Natural killer cell (primary cell): ENCODE measurements around the gene RNF133. TPM values are rescaled to one million over a fixed set of nuclear protein-coding genes. Genes with fewer than 3 reads are reported as not detected.

ENCODE experiments used
- ATAC-seq, 3 donors: fragments of 150-1000 bp in 2 of 3; fragments of 200-7000 bp in 1 of 3; cut with Tn5 transposase; 1 replicate in 1 of 3; 2 replicates in 2 of 3; pipeline ENCODE4 v1.10.0; 2021; ENCODE audit warnings: mild to moderate bottlenecking in 2 of 3, moderate library complexity in 2 of 3
- DNase-seq, 2 donors: peaks; one replicate each; pipeline versions ENCODE4 v3.0.0 to v3.0.0-alpha.2; 2013 to 2021; ENCODE audit warnings: mixed read lengths in 1 of 2
- H3K27ac ChIP-seq: one replicate; pipeline ENCODE4 v1.5.1; 2013; ENCODE audit warnings: mild to moderate bottlenecking, low read length
- H3K27me3 ChIP-seq: one replicate; pipeline ENCODE4 v1.6.1; 2013; ENCODE audit warnings: low read length; ENCODE audit not compliant: control insufficient read depth, insufficient read depth
- H3K36me3 ChIP-seq: one replicate; pipeline ENCODE4 v1.6.1; 2013; ENCODE audit warnings: low read length; ENCODE audit not compliant: control insufficient read depth, insufficient read depth
- H3K4me1 ChIP-seq: one replicate; pipeline ENCODE4 v1.6.1; 2013; ENCODE audit warnings: low read length; ENCODE audit not compliant: control insufficient read depth, insufficient read depth
- H3K4me3 ChIP-seq: one replicate; pipeline ENCODE4 v1.5.1; 2013; ENCODE audit warnings: low read length
- H3K9me3 ChIP-seq: one replicate; pipeline ENCODE4 v1.6.1; 2013; ENCODE audit warnings: low read length; ENCODE audit not compliant: control insufficient read depth, insufficient read depth
- H3K27ac Mint-ChIP-seq, 2 donors: one replicate each; pipeline ENCODE4 v1.8.0; 2022; ENCODE audit warnings: mild to moderate bottlenecking in 2 of 2, mixed read lengths in 2 of 2, moderate library complexity in 1 of 2
- H3K27me3 Mint-ChIP-seq, 2 donors: one replicate each; pipeline ENCODE4 v1.8.0; 2022; ENCODE audit warnings: low read depth in 2 of 2, mixed read lengths in 2 of 2
- H3K36me3 Mint-ChIP-seq: one replicate; pipeline ENCODE4 v1.8.0; 2022; ENCODE audit warnings: mixed read lengths
- H3K4me1 Mint-ChIP-seq, 2 donors: one replicate each; pipeline ENCODE4 v1.8.0; 2022; ENCODE audit warnings: mixed read lengths in 2 of 2
- H3K4me3 Mint-ChIP-seq: one replicate; pipeline ENCODE4 v1.8.0; 2022; ENCODE audit warnings: mild to moderate bottlenecking, moderate library complexity, mixed read lengths
- H3K9me3 Mint-ChIP-seq, 2 donors: one replicate each; pipeline ENCODE4 v1.8.0; 2022; ENCODE audit warnings: mixed read lengths in 2 of 2
- CTCF ChIP-seq: fragments of 200-600 bp; IDR thresholded peaks from one replicate; pipeline ENCODE4 v1.8.0; 2022; ENCODE audit warnings: antibody characterized with exemption
- WGBS: methylation state at CpG from one replicate; pipeline ENCODE4 v1.1.7; 2013; ENCODE audit warnings: missing lambda C conversion rate; ENCODE audit not compliant: insufficient coverage; 5-methylcytosine and 5-hydroxymethylcytosine counted together
- intact Hi-C: fragments of 100-400 bp; cut with micrococcal nuclease; formaldehyde crosslinking; loops from one replicate; pipeline ENCODE4 v1.14.2; 2022
- total RNA-seq, 4 donors: library from RNA; stranded (reverse); fragments of 120-200 nt in 1 of 4; gene quantifications; one replicate each; pipeline versions ENCODE4 v1.2.3 to v1.2.4, GENCODE V29; 2013 to 2022

The RNF133 gene
- total RNA-seq, 3 donors from 2014 or later (not counting 1 experiment from before 2014, with no cell fraction given): not detected

- Histone ChIP-seq H3K9me3 (no peaks in the 10 kb centered on the region), H3K4me3 (no peak overlapping the region), H3K27me3 (no peaks in the 10 kb centered on the region), H3K4me1 (no peaks in the 10 kb centered on the region), H3K36me3 (no peaks in the 10 kb centered on the region), H3K27ac (no peak overlapping the region)
- no peak for DNase-seq
- 94% methylated on average over 6 of the region's 6 CpGs for WGBS
- intact Hi-C loops: no loop called here
- Mint-ChIP-seq H3K4me3 (no peak overlapping the region), H3K36me3 (peaks cover 11% of the 10 kb centered on the region), H3K27me3 (no peaks in the 10 kb centered on the region), H3K4me1 (no peaks in the 10 kb centered on the region), H3K27ac (no peak overlapping the region), H3K9me3 (peaks cover 5 to 8% of the 10 kb centered on the region in 2 donors)
- no peak for TF ChIP-seq CTCF
- ATAC-seq: no peak
Observed at GRCh38 chr7:122717356-122718089, 18.6 kb upstream of the RNF133 start.

GRCh38 chr7:122715183-122715582 lies 16.3 kb upstream of the RNF133 start:
- no peaks in the 10 kb centered on the region for H3K27me3 ChIP-seq
- Mint-ChIP-seq H3K4me1 (no peaks in the 10 kb centered on the region), H3K4me3 (no peak overlapping the region), H3K9me3 (peaks cover 5 to 14% of the 10 kb centered on the region in 2 donors), H3K27me3 (no peaks in the 10 kb centered on the region), H3K27ac (no peak overlapping the region), H3K36me3 (no peaks in the 10 kb centered on the region)
- H3K4me3 ChIP-seq: no peak overlapping the region
- WGBS: 88% methylated on average over 3 of the region's 3 CpGs
- no peak overlapping the region for H3K27ac ChIP-seq
- no peak for DNase-seq
- H3K4me1 ChIP-seq: no peaks in the 10 kb centered on the region
- no peaks in the 10 kb centered on the region for H3K9me3 ChIP-seq
- H3K36me3 ChIP-seq: no peaks in the 10 kb centered on the region
- intact Hi-C loops: no loop called here
- no peak for TF ChIP-seq CTCF
- no peak for ATAC-seq

- no peaks in the 10 kb centered on the region for H3K36me3 Mint-ChIP-seq
- no peaks in the 10 kb centered on the region for H3K4me1 Mint-ChIP-seq
- H3K27me3 Mint-ChIP-seq: no peaks in the 10 kb centered on the region
- no peak overlapping the region for H3K4me3 Mint-ChIP-seq
- no peaks in the 10 kb centered on the region for H3K9me3 ChIP-seq
- H3K9me3 Mint-ChIP-seq: peaks cover 11 to 13% of the 10 kb centered on the region in 2 donors
- H3K27me3 ChIP-seq: no peaks in the 10 kb centered on the region
- H3K27ac ChIP-seq: no peak overlapping the region
- no peak for TF ChIP-seq CTCF
- no peak overlapping the region for H3K4me3 ChIP-seq
- no peak overlapping the region for H3K27ac Mint-ChIP-seq
- no peaks in the 10 kb centered on the region for H3K36me3 ChIP-seq
- intact Hi-C loops: no loop called here
- no CpG with 5 or more reads among the region's 1 CpG for WGBS
- DNase-seq (no peak), ATAC-seq (no peak)
- no peaks in the 10 kb centered on the region for H3K4me1 ChIP-seq
Observed at GRCh38 chr7:122710916-122711315, 12.0 kb upstream of the RNF133 start.
